ENCODE results near the gene CKAP4. TPM values are rescaled to one million over a fixed set of nuclear protein-coding genes. Genes with fewer than 3 reads are reported as not detected.

Gene CKAP4
- total and polyA plus RNA-seq, 2 of the 13 experiments (the other 11 are each of a cell fraction or from before 2014, with no cell fraction given) = 39.2 to 70.2 TPM

DNA sequence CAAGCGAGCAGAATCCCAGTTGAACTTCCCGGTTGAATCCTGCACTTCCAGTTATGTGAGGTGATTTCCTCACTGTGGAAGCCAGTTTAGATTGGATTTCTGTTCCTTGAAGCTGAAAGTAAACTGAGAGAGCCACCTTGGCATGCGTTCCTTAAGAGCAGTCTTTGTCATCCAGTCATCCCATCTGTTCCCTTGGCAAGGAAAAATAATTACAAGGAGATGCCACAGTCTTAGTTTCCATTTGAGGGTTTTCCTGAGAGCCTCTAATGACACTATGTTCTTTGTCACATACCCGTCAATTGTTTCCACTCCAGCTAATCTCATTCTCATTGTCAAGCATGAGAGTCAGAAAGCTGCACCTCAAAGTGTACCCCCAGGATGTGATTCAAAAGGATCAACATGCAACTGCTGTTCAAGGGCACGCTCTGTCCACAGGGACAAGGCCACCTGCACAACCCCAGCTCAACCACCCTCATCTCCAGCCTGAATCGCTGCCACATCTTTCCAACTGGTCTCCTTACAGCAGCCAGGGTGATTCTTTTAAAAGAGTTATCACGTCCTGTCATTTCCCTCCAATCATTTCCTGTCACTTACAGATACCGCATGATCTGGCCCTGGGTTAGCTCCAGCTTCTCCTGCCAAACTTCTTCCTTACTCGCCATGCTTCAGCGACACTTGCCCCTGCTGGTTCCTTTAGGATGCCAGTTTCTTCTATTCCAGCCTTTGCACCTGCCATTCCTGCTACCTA, 36.7 kb upstream of the CKAP4 start (continued):
- TF ChIP-seq, protein P1, sequence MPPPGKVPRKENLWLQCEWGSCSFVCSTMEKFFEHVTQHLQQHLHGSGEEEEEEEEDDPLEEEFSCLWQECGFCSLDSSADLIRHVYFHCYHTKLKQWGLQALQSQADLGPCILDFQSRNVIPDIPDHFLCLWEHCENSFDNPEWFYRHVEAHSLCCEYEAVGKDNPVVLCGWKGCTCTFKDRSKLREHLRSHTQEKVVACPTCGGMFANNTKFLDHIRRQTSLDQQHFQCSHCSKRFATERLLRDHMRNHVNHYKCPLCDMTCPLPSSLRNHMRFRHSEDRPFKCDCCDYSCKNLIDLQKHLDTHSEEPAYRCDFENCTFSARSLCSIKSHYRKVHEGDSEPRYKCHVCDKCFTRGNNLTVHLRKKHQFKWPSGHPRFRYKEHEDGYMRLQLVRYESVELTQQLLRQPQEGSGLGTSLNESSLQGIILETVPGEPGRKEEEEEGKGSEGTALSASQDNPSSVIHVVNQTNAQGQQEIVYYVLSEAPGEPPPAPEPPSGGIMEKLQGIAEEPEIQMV (CRISPR knock-in tag; IDR thresholded peaks at IDR 0.05; ENCODE audit: low read depth) = peak; percentile 47; the same call in 1 of the 2 replicates
- TF ChIP-seq NFYC (CRISPR knock-in tag; IDR thresholded peaks at IDR 0.05) (no peak), AGO2 (optimal IDR thresholded peaks at IDR 0.05; ENCODE audit: low read depth, low read length) (no peak), SP5 (CRISPR knock-in tag; IDR thresholded peaks at IDR 0.05; ENCODE audit: borderline replicate concordance, low read depth) (peak; percentile 63), MLLT10 (CRISPR knock-in tag; IDR thresholded peaks at IDR 0.05) (no peak), ZNF569 (CRISPR knock-in tag; IDR thresholded peaks at IDR 0.05; ENCODE audit: borderline replicate concordance) (no peak)
- TF ChIP-seq, protein P2, sequence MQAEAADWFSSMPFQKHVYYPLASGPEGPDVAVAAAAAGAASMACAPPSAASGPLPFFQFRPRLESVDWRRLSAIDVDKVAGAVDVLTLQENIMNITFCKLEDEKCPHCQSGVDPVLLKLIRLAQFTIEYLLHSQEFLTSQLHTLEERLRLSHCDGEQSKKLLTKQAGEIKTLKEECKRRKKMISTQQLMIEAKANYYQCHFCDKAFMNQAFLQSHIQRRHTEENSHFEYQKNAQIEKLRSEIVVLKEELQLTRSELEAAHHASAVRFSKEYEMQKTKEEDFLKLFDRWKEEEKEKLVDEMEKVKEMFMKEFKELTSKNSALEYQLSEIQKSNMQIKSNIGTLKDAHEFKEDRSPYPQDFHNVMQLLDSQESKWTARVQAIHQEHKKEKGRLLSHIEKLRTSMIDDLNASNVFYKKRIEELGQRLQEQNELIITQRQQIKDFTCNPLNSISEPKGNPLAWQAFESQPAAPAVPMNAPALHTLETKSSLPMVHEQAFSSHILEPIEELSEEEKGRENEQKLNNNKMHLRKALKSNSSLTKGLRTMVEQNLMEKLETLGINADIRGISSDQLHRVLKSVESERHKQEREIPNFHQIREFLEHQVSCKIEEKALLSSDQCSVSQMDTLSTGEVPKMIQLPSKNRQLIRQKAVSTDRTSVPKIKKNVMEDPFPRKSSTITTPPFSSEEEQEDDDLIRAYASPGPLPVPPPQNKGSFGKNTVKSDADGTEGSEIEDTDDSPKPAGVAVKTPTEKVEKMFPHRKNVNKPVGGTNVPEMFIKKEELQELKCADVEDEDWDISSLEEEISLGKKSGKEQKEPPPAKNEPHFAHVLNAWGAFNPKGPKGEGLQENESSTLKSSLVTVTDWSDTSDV (CRISPR knock-in tag; IDR thresholded peaks at IDR 0.05) = no peak
- TF ChIP-seq, protein P3, sequence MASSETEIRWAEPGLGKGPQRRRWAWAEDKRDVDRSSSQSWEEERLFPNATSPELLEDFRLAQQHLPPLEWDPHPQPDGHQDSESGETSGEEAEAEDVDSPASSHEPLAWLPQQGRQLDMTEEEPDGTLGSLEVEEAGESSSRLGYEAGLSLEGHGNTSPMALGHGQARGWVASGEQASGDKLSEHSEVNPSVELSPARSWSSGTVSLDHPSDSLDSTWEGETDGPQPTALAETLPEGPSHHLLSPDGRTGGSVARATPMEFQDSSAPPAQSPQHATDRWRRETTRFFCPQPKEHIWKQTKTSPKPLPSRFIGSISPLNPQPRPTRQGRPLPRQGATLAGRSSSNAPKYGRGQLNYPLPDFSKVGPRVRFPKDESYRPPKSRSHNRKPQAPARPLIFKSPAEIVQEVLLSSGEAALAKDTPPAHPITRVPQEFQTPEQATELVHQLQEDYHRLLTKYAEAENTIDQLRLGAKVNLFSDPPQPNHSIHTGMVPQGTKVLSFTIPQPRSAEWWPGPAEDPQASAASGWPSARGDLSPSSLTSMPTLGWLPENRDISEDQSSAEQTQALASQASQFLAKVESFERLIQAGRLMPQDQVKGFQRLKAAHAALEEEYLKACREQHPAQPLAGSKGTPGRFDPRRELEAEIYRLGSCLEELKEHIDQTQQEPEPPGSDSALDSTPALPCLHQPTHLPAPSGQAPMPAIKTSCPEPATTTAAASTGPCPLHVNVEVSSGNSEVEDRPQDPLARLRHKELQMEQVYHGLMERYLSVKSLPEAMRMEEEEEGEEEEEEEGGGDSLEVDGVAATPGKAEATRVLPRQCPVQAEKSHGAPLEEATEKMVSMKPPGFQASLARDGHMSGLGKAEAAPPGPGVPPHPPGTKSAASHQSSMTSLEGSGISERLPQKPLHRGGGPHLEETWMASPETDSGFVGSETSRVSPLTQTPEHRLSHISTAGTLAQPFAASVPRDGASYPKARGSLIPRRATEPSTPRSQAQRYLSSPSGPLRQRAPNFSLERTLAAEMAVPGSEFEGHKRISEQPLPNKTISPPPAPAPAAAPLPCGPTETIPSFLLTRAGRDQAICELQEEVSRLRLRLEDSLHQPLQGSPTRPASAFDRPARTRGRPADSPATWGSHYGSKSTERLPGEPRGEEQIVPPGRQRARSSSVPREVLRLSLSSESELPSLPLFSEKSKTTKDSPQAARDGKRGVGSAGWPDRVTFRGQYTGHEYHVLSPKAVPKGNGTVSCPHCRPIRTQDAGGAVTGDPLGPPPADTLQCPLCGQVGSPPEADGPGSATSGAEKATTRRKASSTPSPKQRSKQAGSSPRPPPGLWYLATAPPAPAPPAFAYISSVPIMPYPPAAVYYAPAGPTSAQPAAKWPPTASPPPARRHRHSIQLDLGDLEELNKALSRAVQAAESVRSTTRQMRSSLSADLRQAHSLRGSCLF (CRISPR knock-in tag; IDR thresholded peaks at IDR 0.05; ENCODE audit: borderline replicate concordance) = no peak
- TF ChIP-seq, protein P4, sequence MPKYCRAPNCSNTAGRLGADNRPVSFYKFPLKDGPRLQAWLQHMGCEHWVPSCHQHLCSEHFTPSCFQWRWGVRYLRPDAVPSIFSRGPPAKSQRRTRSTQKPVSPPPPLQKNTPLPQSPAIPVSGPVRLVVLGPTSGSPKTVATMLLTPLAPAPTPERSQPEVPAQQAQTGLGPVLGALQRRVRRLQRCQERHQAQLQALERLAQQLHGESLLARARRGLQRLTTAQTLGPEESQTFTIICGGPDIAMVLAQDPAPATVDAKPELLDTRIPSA (CRISPR knock-in tag; IDR thresholded peaks at IDR 0.05; ENCODE audit: borderline replicate concordance) = no peak
- TF ChIP-seq, protein P5, sequence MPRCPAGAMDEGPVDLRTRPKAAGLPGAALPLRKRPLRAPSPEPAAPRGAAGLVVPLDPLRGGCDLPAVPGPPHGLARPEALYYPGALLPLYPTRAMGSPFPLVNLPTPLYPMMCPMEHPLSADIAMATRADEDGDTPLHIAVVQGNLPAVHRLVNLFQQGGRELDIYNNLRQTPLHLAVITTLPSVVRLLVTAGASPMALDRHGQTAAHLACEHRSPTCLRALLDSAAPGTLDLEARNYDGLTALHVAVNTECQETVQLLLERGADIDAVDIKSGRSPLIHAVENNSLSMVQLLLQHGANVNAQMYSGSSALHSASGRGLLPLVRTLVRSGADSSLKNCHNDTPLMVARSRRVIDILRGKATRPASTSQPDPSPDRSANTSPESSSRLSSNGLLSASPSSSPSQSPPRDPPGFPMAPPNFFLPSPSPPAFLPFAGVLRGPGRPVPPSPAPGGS (CRISPR knock-in tag; IDR thresholded peaks at IDR 0.05) = peak; percentile 52; the same call in 1 of the 2 replicates
- TF ChIP-seq, protein P6, sequence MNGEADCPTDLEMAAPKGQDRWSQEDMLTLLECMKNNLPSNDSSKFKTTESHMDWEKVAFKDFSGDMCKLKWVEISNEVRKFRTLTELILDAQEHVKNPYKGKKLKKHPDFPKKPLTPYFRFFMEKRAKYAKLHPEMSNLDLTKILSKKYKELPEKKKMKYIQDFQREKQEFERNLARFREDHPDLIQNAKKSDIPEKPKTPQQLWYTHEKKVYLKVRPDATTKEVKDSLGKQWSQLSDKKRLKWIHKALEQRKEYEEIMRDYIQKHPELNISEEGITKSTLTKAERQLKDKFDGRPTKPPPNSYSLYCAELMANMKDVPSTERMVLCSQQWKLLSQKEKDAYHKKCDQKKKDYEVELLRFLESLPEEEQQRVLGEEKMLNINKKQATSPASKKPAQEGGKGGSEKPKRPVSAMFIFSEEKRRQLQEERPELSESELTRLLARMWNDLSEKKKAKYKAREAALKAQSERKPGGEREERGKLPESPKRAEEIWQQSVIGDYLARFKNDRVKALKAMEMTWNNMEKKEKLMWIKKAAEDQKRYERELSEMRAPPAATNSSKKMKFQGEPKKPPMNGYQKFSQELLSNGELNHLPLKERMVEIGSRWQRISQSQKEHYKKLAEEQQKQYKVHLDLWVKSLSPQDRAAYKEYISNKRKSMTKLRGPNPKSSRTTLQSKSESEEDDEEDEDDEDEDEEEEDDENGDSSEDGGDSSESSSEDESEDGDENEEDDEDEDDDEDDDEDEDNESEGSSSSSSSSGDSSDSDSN (CRISPR knock-in tag; IDR thresholded peaks at IDR 0.05) = 0 out of 2 replicates have a peak, but pooled peaks have one; percentile 16
- TF ChIP-seq, protein P7, sequence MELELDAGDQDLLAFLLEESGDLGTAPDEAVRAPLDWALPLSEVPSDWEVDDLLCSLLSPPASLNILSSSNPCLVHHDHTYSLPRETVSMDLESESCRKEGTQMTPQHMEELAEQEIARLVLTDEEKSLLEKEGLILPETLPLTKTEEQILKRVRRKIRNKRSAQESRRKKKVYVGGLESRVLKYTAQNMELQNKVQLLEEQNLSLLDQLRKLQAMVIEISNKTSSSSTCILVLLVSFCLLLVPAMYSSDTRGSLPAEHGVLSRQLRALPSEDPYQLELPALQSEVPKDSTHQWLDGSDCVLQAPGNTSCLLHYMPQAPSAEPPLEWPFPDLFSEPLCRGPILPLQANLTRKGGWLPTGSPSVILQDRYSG (CRISPR knock-in tag; IDR thresholded peaks at IDR 0.05) = no peak

All from HepG2 (cell line).